ENCODE data around the gene ERF. TPM values are rescaled to one million over a fixed set of nuclear protein-coding genes. Genes with fewer than 3 reads are reported as not detected.

The ERF gene
- 47.9 and 48.1 TPM in 2 replicates for total RNA-seq

- ATAC-seq (ENCODE audit: low read depth) (peak; percentile 76), DNase-seq (peak; percentile 97)
- POLR2A ChIA-PET = interaction anchor here (0.7 to 1.9 kb wide), 6 partner anchors 8 to 28 kb away, joined by 3 to 8 read pairs (median 6); no protein-coding TSS in a partner anchor
- Mint-ChIP-seq H3K4me3 (peak within 1 kb of the TSS; percentile 84), H3K27me3 (peaks cover 5% of the 10 kb centered on the region), H3K36me3 (ENCODE audit: low read depth) (no peaks in the 10 kb centered on the region), H3K9me3 (no peaks in the 10 kb centered on the region), H3K27ac (peak within 1 kb of the TSS; percentile 73), H3K4me1 (peaks cover 28% of the 10 kb centered on the region)
- intact Hi-C loops (cut with micrococcal nuclease) = loop anchor here (1.0 kb wide), 5 partner anchors 13 to 123 kb away; partner anchors contain the start of genes DEDD2, PAFAH1B3, POU2F2 and PRR19
- CTCF ChIA-PET = no interaction called here
- no peak for TF ChIP-seq CTCF (IDR thresholded peaks at IDR 0.05)
Observed at GRCh38 chr19:42254850-42255765, at the start of gene ERF. TSS of gene ERF (minus strand) at chr19:42255128. CDS start at chr19:42254999, 129 bp downstream.

- no peaks in the 10 kb centered on the region for H3K9me3 Mint-ChIP-seq
- H3K27me3 Mint-ChIP-seq = no peaks in the 10 kb centered on the region
- ATAC-seq (ENCODE audit: low read depth) (no peak), DNase-seq (no peak)
- POLR2A ChIA-PET = interaction anchor here (0.6 to 1.5 kb wide), 7 partner anchors 17 to 189 kb away, joined by 3 to 7 read pairs (median 4); no protein-coding TSS in a partner anchor
- intact Hi-C loops (cut with micrococcal nuclease) = no loop called here
- TF ChIP-seq CTCF (IDR thresholded peaks at IDR 0.05) = no peak
- H3K4me1 Mint-ChIP-seq = peaks cover 25% of the 10 kb centered on the region
- H3K36me3 Mint-ChIP-seq (ENCODE audit: low read depth) = peaks cover 2% of the 10 kb centered on the region
- no peak overlapping the region for H3K27ac Mint-ChIP-seq
- no peak overlapping the region for H3K4me3 Mint-ChIP-seq
- CTCF ChIA-PET = interaction anchor here (0.9 to 1.0 kb wide), 2 partner anchors 19 to 195 kb away, joined by 3 read pairs; no protein-coding TSS in a partner anchor
Observed at GRCh38 chr19:42303876-42304275, 48.9 kb upstream of the ERF start.

- Mint-ChIP-seq H3K4me3 (peak overlapping the region; percentile 84), H3K27ac (peak overlapping the region; percentile 81), H3K4me1 (peaks cover 25% of the 10 kb centered on the region), H3K36me3 (ENCODE audit: low read depth) (peaks cover 2% of the 10 kb centered on the region), H3K27me3 (no peaks in the 10 kb centered on the region), H3K9me3 (no peaks in the 10 kb centered on the region)
- DNase-seq (no peak), ATAC-seq (ENCODE audit: low read depth) (no peak)
- ChIA-PET POLR2A (interaction anchor here (0.5 to 1.7 kb wide), 13 partner anchors 17 to 443 kb away, joined by 3 to 9 read pairs (median 4); partner anchors contain the start of gene RPS19), CTCF (interaction anchor here (1.0 kb wide), 1 partner anchor 20 kb away, joined by 3 read pairs; no protein-coding TSS in a partner anchor)
- TF ChIP-seq CTCF (IDR thresholded peaks at IDR 0.05) = no peak
- intact Hi-C loops (cut with micrococcal nuclease) = no loop called here
Observed at GRCh38 chr19:42303101-42303464, 48.2 kb upstream of the ERF start.

- no peak for DNase-seq
- H3K4me1 Mint-ChIP-seq = peaks cover 25% of the 10 kb centered on the region
- POLR2A ChIA-PET = interaction anchor here (0.5 to 1.7 kb wide), 11 partner anchors 14 to 442 kb away, joined by 3 to 11 read pairs (median 5); partner anchors contain the start of gene RPS19
Observed at GRCh38 chr19:42301646-42302203, 46.8 kb upstream of the ERF start, which contains the start of gene PRR19. TSS of gene PRR19 (plus strand) at chr19:42302132. CDS start at chr19:42309585, 7,453 bp downstream.

More at GRCh38 chr19:42301646-42302203, 46.8 kb upstream of the ERF start, which contains the start of gene PRR19:
- Mint-ChIP-seq H3K27ac (peak within 1 kb of the TSS; percentile 81), H3K4me3 (peak within 1 kb of the TSS; percentile 84), H3K27me3 (no peaks in the 10 kb centered on the region), H3K9me3 (no peaks in the 10 kb centered on the region), H3K36me3 (ENCODE audit: low read depth) (peaks cover 4% of the 10 kb centered on the region)
- intact Hi-C loops (cut with micrococcal nuclease) = loop anchor here (1.0 kb wide), 5 partner anchors 18 to 59 kb away; partner anchors contain the start of genes ERF, GSK3A and MEGF8
- TF ChIP-seq CTCF (IDR thresholded peaks at IDR 0.05) = no peak
- CTCF ChIA-PET = no interaction called here
- no peak for ATAC-seq (ENCODE audit: low read depth)

Measured in activated B cell treated with CpG ODN at 0.5 μM for 24 hours (primary cell).